ENCODE data around the gene NASP.
"Not testable (repeated sequence)": the region's sequence is repeated elsewhere in the genome, so short reads cannot be mapped to it uniquely, and the experiment has no call there.

Gene NASP

GRCh38 chr1:45569962-45570581 is 13.8 kb upstream of the NASP start:
- peak; percentile 81 for DNase-seq

DNA sequence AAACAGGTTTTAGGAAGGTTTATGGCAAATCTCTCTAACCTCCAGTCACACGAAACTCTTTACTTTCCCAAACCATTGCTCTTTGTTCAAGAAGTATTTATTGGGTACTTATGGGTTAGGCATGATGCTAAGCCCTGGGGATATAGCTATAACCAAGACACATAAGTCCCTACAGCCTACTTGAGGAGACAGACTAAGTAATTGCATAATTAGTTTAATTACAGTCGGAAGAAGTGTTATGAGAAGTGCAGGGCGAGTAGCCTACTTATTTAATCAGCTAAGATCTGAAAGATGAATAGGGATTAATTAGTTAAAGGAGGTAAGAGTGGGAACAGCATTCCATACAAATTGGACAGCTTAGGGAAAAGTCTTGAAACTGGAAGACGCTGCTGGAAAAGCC is 13.2 kb upstream of the NASP start:
- no peak for DNase-seq

GRCh38 chr1:45573231-45573804 is 10.5 kb upstream of the NASP start:
- no peak for DNase-seq

DNA sequence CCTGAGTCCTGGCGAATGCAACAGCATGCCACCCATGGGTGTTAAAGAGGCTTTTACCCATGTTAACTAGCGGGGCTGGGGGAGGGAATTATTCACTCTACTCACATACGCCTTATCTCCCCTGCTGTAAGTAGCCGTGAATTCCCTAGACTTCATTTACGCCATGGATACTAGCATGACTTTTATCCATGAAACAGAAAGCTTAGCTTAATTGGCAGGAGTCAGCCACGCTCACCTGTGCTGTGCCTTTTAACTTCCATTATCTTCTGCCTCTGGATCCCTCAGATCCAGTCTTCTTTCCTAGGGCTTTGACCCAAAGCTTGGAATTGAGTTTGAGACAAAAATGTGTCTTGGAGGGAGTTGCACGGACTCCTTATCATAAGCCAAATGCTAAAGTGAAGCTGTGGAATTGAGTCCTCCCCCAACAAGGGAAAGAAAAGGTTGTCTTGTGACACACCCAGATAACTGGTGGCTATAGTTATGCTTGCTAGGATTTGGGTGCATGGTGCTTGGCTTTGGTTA is 9.7 kb upstream of the NASP start:
- no peak for DNase-seq

DNA sequence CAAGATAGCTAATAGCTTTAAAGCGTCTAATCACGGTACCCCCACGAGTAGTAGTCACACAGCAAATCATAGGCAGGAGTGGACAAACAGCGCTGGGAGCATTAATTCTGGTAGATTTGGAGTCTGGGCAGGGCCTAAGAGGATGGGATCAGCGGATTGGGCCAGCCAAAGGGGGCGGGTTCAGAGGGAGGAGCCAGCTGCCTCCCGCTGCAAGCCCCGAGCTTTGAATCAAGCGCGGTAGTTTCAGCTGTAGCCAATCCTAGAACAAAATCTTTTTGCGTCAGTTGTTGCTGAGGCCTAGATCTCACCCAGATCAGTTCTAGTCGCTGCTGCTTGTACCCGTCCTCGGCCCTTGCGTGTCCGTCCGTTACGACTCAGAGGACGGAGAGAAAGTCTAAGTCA is 576 bp upstream of the NASP start:
- peak; percentile 94 for DNase-seq

GRCh38 chr1:45584351-45585109 is 689 bp downstream of the NASP start:
- peak; percentile 92 for DNase-seq

- DNase-seq: no peak
Observed at GRCh38 chr1:45585110-45585426, 1.2 kb downstream of the NASP start.

- no peak for DNase-seq
Observed at GRCh38 chr1:45585496-45586075, 1.7 kb downstream of the NASP start.

- DNase-seq: no peak
Observed at GRCh38 chr1:45586769-45587168, 2.9 kb downstream of the NASP start.

DNA sequence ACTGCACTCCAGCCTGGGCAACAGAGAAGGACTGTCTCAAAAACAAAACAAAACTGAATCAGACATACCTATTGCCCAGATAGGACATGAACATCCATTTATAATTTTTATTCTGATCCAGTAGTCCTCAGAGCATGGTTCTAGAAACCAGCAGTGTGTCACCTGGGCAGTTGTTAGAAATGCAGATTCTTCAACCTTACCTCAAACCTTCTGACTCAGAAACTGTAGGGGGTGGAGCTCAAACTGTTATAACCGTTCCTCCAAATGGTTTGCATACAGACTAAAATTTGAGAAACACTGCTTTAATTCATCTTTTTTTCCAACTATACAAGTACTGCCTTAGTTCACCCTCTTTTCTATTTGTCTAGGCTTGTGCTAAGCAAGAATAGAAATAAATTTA is 6.0 kb downstream of the NASP start:
- no peak for DNase-seq

DNA sequence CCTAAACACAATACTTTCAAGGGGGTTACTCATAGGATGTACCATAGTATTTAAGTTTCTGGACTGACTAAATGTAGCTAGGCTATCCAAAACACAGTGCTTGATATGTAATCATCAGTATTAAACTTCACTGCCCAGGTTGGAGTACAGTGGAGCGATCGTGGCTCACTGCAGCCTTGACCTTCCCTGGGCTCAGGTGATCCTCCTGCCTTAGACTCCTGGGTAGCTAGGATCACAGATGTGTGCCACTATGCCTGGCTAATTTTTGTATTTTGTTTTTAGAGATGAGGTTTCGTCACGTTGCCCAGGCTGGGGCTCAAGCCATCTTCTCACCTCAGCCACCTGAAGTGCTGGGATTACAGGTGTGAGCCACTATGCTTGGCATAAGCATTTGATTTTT is 10.6 kb downstream of the NASP start:
- DNase-seq: no peak

- not testable (repeated sequence) for DNase-seq
Observed at GRCh38 chr1:45596765-45597164, 12.9 kb downstream of the NASP start.

DNA sequence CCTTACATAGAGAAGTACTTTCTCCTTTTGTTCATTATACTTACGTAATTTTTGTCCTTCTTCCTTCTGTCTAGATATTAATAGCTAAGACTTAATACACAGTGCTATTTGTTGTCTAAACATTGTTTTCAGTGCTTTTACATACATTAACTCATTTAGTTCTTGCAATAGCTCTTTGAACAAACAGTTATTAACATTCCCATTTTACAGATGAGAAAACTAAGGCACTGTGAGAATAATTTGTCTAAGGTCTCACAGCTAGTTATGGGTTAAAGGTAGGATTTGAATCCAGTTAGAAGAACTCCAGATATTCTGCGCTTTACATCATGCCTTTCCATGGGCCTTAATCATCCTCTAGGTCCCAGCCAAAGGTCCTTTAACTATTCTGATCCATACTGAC is 20.4 kb downstream of the NASP start:
- DNase-seq: no peak

- no peak for DNase-seq
Observed at GRCh38 chr1:45607404-45608074, 23.7 kb downstream of the NASP start.

- no peak for DNase-seq
Observed at GRCh38 chr1:45608175-45609156, 24.6 kb downstream of the NASP start.

GRCh38 chr1:45610589-45611226 is 26.9 kb downstream of the NASP start:
- no peak for DNase-seq

DNA sequence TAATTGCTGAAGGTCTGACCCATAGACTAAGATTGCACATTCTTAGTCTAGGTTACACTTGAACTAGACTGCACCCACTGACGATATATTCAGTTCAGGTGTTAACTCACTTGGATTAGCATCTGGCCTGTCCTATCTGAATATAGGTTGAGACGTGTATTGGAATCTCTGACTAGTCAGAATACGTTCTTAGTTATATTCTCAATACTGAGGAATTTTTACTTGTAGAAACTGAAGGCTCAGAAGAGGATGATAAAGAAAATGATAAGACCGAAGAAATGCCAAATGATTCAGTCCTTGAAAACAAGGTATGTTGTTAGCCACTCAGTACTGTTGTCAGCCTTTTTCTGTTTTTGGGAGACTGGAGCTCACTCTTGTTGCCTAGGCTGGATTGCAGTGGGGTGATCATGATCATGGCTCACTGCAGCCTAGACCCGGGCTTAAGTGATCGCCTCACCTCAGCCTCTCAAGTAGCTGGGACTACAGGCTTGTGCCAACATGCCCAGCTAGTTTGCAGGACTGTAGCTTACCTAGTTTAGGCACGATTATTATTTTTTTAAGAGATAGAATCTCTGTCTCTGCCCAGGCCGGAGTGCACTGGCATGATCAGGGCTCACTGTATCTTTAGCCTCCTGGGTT is 29.2 kb downstream of the NASP start:
- no peak for DNase-seq

DNA sequence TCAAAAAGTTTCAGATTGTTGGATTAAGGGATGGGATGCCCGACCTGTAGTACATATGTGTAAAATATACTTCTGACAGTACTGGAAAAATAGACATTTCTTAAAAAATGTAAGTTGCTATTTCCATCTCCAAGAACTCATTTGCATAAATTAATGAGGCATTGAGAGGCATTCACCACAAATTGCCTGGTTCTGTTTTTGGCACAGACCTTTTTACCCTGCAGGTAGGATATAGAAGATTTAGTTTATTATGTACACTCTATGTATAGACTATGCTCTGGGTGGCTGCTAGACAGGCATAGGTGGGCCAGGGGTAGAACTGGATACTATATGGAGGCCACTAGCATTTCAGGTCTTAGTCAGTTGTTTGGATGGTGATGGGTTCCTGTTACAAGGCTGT is 32.0 kb downstream of the NASP start:
- DNase-seq: no peak

GRCh38 chr1:45617618-45618017 is 33.8 kb downstream of the NASP start:
- no peak for DNase-seq

- DNase-seq: no peak
Observed at GRCh38 chr1:45619149-45619921, 35.5 kb downstream of the NASP start.
